H1 (cell line): ENCODE measurements around the gene KDM6B. TPM values are rescaled to one million over a fixed set of nuclear protein-coding genes. Genes with fewer than 3 reads are reported as not detected.

Experiments used
- GABPA ChIP-seq: IDR thresholded peaks from 2 replicates; pipeline ENCODE4 v1.6.1; 2011; ENCODE audit warnings: mild to moderate bottlenecking, low read length, moderate library complexity, borderline replicate concordance; ENCODE audit not compliant: insufficient read depth
- SUZ12 ChIP-seq: fragments of 200-600 bp; sonication (generic); IDR thresholded peaks from 2 replicates; pipeline ENCODE4 v1.6.1; 2012; ENCODE audit warnings: mild to moderate bottlenecking, inconsistent platforms, low read length, moderate library complexity, mixed read lengths
- polyA plus RNA-seq, 7 experiments: library from polyadenylated mRNA; depleted of rRNA in 3 of 7; stranded (reverse) in 5 of 7; unstranded in 2 of 7; fragments of >200 nt in 5 of 7; fragments of 200-250 nt in 2 of 7; gene quantifications; 1 replicate in 5 of 7; 2 replicates in 1 of 7; 4 replicates in 1 of 7; pipeline versions ENCODE4 v1.2.1 to v1.2.3, GENCODE V29; 2011 to 2013; ENCODE audit warnings: missing spikeins in 2 of 7, mixed read lengths in 2 of 7
- total RNA-seq: library from RNA; stranded (reverse); fragmentation: NEBNext Ultra II Directional; extraction: Animal tissue kit (Norgen Biotek cat#: 25700); gene quantifications from 2 replicates; pipeline ENCODE4 v1.2.1, GENCODE V29; 2021

The KDM6B gene
- total and polyA plus RNA-seq, 2 of the 8 experiments (the other 6 are each of a cell fraction or from before 2014, with no cell fraction given) = 0.48 to 3.7 TPM

DNA sequence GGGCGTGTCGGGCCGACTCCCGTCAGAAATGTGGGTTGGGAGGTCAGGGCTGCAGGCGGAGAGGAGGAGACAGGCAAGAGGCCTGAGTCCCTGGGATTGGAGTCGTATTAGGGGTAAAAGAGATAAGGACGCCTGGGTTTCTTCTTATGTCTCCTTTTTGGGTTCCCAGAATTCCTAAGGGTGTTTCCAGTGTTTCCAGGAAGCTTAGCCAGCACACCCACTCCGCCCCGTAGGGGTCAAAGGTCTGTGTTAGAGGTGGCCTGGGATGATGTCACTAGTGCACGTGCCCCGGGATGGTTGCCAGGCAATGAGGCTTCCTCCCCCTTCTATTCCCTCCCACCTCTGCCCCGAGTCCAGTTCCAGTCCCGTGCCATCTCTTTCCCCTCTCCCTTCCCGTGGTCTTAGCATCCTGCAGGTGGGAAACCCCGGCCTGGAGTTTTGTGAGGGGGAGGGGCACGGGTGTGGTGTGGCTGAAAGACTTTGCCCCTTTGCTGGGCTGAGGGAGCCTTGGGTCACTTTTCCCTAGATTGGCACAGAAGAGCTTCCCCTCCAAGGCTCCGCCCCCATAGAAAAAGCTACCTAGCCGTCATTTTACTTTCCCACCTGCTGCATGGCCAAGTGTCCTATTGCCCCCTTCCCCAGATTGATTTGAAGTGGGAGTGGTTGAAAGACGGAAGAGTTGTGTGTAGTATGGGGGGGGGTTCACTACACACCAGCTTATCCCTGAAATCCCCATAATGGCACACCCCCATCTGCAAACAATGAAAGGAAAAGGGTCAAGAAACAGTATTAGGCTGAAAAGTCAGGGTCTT, 2.8 kb downstream of the KDM6B start (continued):
- TF ChIP-seq SUZ12 (peak; percentile 41; the same call in 1 of the 2 replicates), GABPA (no peak; the same call in 1 of the 2 replicates)
